Fibroblast of lung (primary cell): Measurements from ENCODE around the gene AKR7A3. TPM values are rescaled to one million over a fixed set of nuclear protein-coding genes. Genes with fewer than 3 reads are reported as not detected.

Experiments
- DNase-seq, 2 donors: peaks; one replicate each; pipeline versions ENCODE4 v3.0.0 to v3.0.0-alpha.2; 2010; ENCODE audit warnings: low read depth in 2 of 2
- H2AFZ ChIP-seq: 2 replicates; pipeline ENCODE4 v1.5.1; 2012; ENCODE audit warnings: low read length, control low read depth, inconsistent platforms
- H3K27ac ChIP-seq: 2 replicates; pipeline ENCODE4 v1.5.1; 2011; ENCODE audit warnings: low read length, control low read depth; ENCODE audit not compliant: insufficient read depth
- H3K27me3 ChIP-seq: 2 replicates; pipeline ENCODE4 v1.5.1; 2011; ENCODE audit warnings: mild to moderate bottlenecking, low read length; ENCODE audit not compliant: control insufficient read depth, insufficient read depth
- H3K36me3 ChIP-seq: 2 replicates; pipeline ENCODE4 v1.5.1; 2011; ENCODE audit warnings: low read length; ENCODE audit not compliant: control insufficient read depth, insufficient read depth
- H3K4me1 ChIP-seq: 2 replicates; pipeline ENCODE4 v1.5.1; 2011; ENCODE audit warnings: low read length; ENCODE audit not compliant: control insufficient read depth, insufficient read depth; ENCODE audit errors: extremely low read depth
- H3K4me2 ChIP-seq: 2 replicates; pipeline ENCODE4 v1.5.1; 2011; ENCODE audit warnings: low read length, control low read depth; ENCODE audit not compliant: insufficient read depth; ENCODE audit errors: extremely low read depth
- H3K4me3 ChIP-seq, 4 experiments: fragments of 200-600 bp in 1 of 4; sonication (generic) in 1 of 4; replicated peaks in 1 of 4; 2 replicates each; pipeline ENCODE4 v1.5.1; 2011 to 2016; ENCODE audit warnings: low read length in 4 of 4, low read depth in 3 of 4, mild to moderate bottlenecking in 3 of 4, control low read depth in 2 of 4, inconsistent platforms in 1 of 4, mixed read lengths in 1 of 4; ENCODE audit not compliant: insufficient read depth in 1 of 4; ENCODE audit errors: control extremely low read depth in 1 of 4
- H3K79me2 ChIP-seq: 2 replicates; pipeline ENCODE4 v1.5.1; 2012; ENCODE audit warnings: mild to moderate bottlenecking, low read length, inconsistent platforms; ENCODE audit not compliant: control insufficient read depth, insufficient read depth
- H3K9ac ChIP-seq: 2 replicates; pipeline ENCODE4 v1.5.1; 2011; ENCODE audit warnings: mild to moderate bottlenecking, low read length, control low read depth; ENCODE audit not compliant: insufficient read depth
- H3K9me3 ChIP-seq: 2 replicates; pipeline ENCODE4 v1.5.1; 2012; ENCODE audit warnings: low read depth, low read length; ENCODE audit not compliant: control insufficient read depth, insufficient read depth
- H4K20me1 ChIP-seq: 2 replicates; pipeline ENCODE4 v1.5.1; 2011; ENCODE audit warnings: low read length; ENCODE audit not compliant: control insufficient read depth, insufficient read depth; ENCODE audit errors: extremely low read depth
- EZH2 ChIP-seq: IDR thresholded peaks from 2 replicates; pipeline ENCODE4 v1.5.1; 2012; ENCODE audit warnings: low read length, control low read depth, mild to moderate bottlenecking; ENCODE audit errors: missing control alignments
- polyA plus RNA-seq, 2 donors: library from polyadenylated mRNA; depleted of rRNA in 1 of 2; stranded (reverse) in 1 of 2; unstranded in 1 of 2; fragments of >200 nt; gene quantifications; 2 replicates each; pipeline ENCODE4 v1.2.1, GENCODE V29; 2011 to 2012; ENCODE audit warnings: missing spikeins in 1 of 2
- total RNA-seq: library from RNA; depleted of rRNA; stranded (reverse); fragments of >200 nt; gene quantifications from 2 replicates; pipeline ENCODE4 v1.2.1, GENCODE V29; 2014
- TF ChIP-seq, protein P1 (sequence below), 2 donors: IDR thresholded peaks in 1 of 2; conservative IDR thresholded peaks in 1 of 2; 1 replicate in 1 of 2; 2 replicates in 1 of 2; pipeline ENCODE4 v1.5.1; 2011 to 2012; ENCODE audit warnings: low read length in 2 of 2, control low read depth in 1 of 2, inconsistent platforms in 1 of 2, low read depth in 1 of 2, mild to moderate bottlenecking in 1 of 2

Gene AKR7A3
- total and polyA plus RNA-seq, 2 donors (not counting 1 experiment from before 2014, with no cell fraction given), result 0.12 to 0.33 TPM

DNA sequence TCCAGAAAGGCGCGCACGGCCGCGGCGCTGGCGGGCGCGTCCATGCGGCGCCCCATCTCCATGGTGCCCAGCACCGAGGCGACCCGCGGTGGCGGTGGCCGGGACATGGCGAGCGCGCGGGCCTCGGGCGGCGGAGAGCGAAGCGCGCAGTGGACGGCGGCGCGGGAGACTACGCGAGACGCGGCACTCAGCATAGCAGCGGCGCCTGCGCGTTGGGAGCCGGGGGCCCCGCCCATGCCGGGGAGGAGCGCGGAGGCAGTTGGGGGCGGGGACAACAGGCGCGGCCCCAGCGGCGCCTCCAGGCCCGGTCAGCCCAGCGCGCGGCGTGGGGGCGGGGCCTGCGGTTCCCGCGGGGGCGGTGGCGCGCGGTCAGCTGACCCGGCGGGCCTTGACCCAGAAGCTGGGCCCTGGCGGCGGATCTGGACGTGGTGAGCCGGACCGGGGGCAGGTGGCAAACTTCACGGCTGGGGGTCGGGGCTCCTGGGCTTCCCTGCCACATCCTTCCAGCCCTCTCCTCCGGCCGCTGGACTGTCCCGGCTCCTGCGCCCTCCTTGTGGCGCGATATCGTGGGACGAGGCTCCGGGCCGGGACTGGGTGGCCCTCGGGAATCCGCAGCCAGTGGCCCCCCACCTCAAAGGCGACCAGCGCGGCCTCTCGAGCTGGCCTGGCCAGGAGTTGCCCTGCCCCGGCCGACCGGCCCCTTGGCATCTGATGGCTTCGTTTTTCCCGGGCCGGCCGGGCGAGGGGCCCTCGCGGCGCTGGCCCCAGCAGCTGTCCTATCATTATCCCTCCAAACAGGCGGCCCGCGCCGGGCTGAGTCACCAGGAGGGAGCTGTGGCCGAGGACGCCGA lies 23.6 kb upstream of the AKR7A3 start, which contains the start of the genes AKR7A2 and SLC66A1:
Gene AKR7A2 (minus strand): TSS at position 214 of the 851 bp plus-strand sequence. CDS start 20 bp downstream, at position 194.
Gene SLC66A1 (plus strand): TSS at position 396 of the 851 bp plus-strand sequence. CDS start 5,352 bp downstream, outside the sequence.
- no peak for TF ChIP-seq EZH2
- TF ChIP-seq, protein P1, sequence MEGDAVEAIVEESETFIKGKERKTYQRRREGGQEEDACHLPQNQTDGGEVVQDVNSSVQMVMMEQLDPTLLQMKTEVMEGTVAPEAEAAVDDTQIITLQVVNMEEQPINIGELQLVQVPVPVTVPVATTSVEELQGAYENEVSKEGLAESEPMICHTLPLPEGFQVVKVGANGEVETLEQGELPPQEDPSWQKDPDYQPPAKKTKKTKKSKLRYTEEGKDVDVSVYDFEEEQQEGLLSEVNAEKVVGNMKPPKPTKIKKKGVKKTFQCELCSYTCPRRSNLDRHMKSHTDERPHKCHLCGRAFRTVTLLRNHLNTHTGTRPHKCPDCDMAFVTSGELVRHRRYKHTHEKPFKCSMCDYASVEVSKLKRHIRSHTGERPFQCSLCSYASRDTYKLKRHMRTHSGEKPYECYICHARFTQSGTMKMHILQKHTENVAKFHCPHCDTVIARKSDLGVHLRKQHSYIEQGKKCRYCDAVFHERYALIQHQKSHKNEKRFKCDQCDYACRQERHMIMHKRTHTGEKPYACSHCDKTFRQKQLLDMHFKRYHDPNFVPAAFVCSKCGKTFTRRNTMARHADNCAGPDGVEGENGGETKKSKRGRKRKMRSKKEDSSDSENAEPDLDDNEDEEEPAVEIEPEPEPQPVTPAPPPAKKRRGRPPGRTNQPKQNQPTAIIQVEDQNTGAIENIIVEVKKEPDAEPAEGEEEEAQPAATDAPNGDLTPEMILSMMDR (conservative IDR thresholded peaks at IDR 0.05 in 1 of 2, IDR thresholded peaks at IDR 0.05 in 1 of 2; ENCODE audit: low read depth in 1 of 2, low read length in 2 of 2), result no peak
- H2AFZ ChIP-seq, result peak within 1 kb of the TSS; percentile 53
- H3K4me3 ChIP-seq, result peak within 1 kb of the TSS; percentile 68 to 79 (median 76)
- H3K36me3 ChIP-seq, result peaks cover 3% of the 10 kb centered on the region
- peaks cover 30% of the 10 kb centered on the region for H3K79me2 ChIP-seq
- H3K27me3 ChIP-seq, result no peaks in the 10 kb centered on the region
- H3K4me2 ChIP-seq, result peak within 1 kb of the TSS; percentile 98
- H3K9ac ChIP-seq, result peak within 1 kb of the TSS; percentile 91
- no peaks in the 10 kb centered on the region for H3K9me3 ChIP-seq
- peak; percentile 83 to 91 for DNase-seq
- peaks cover 24% of the 10 kb centered on the region for H3K4me1 ChIP-seq
- H4K20me1 ChIP-seq, result no peaks in the 10 kb centered on the region
- peak within 1 kb of the TSS; percentile 88 for H3K27ac ChIP-seq

DNA sequence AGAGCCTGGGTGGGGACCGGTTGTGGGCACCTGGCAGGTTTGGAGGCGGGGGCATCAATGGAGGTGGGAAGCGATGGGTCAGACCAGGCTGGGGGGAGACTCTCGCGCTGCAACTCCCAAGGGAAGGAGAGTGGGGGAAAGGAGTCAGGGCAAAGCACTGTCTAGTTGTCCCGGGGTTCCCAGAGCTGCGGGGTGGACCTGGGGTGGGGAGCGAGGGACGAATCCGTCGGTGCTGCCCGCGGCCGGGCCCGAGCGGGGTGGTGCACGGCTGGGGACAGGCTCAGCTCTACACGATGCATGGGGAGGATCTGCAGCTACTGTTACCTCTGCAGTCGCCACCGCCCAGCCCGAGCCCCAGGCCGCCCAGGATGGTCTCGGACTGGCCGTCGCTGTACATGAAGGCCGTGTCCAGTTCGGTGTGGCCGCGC lies 22.9 kb upstream of the AKR7A3 start:
- no peaks in the 10 kb centered on the region for H3K27me3 ChIP-seq
- H3K79me2 ChIP-seq, result peaks cover 30% of the 10 kb centered on the region
- no peak for TF ChIP-seq EZH2
- TF ChIP-seq, protein P1 (conservative IDR thresholded peaks at IDR 0.05 in 1 of 2, IDR thresholded peaks at IDR 0.05 in 1 of 2; ENCODE audit: low read depth in 1 of 2, low read length in 2 of 2), result no peak
- H3K4me3 ChIP-seq, result peak overlapping the region; percentile 60 to 79 (median 70)
- H4K20me1 ChIP-seq, result no peaks in the 10 kb centered on the region
- peak overlapping the region; percentile 98 for H3K4me2 ChIP-seq
- peak overlapping the region; percentile 91 for H3K9ac ChIP-seq
- H3K9me3 ChIP-seq, result no peaks in the 10 kb centered on the region
- H2AFZ ChIP-seq, result peak overlapping the region; percentile 53
- no peak for DNase-seq
- peaks cover 3% of the 10 kb centered on the region for H3K36me3 ChIP-seq
- H3K4me1 ChIP-seq, result peaks cover 24% of the 10 kb centered on the region
- peak overlapping the region; percentile 61 for H3K27ac ChIP-seq

DNA sequence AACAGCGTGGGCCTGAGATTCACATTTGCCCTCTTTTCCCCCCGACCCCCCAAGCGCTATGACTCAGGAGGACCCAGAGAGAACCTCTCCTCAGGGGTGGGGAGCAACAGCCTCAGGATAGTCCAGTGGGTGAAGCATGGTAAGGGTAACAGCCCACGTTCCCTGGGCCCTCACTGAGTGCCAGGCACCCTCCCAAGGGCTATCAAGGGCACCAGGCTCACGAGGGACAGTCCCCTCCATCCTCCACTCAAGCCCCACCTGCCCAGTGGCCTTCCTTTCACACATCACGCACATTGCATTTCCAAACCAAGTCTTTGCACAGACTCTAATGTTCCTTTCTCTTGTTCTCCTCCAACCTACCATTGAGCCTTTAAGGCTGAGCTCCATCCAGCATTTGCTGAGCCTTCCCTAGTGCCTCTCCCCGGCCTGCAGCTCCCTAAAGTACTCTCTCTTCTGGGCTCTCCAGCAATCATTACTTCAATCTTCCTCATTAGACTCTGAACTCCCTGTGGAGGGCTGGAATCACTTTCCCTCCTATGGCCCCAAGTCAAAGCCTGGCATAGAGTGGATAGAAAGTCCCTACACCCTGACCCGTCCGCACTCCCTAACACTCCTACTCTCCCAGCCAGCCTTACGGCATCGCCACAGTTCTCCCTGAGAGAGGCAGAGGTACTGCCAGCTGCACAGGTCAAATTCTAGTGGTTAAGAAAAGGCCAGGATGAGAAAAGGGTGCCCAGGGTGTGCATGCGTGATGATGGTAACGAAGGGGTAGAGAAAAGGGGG lies 22.3 kb upstream of the AKR7A3 start:
- peaks cover 24% of the 10 kb centered on the region for H3K4me1 ChIP-seq
- peaks cover 5% of the 10 kb centered on the region for H3K36me3 ChIP-seq
- H4K20me1 ChIP-seq, result no peaks in the 10 kb centered on the region
- peak overlapping the region; percentile 91 for H3K9ac ChIP-seq
- H3K27ac ChIP-seq, result peak overlapping the region; percentile 61
- H3K79me2 ChIP-seq, result peaks cover 30% of the 10 kb centered on the region
- peak overlapping the region; percentile 98 for H3K4me2 ChIP-seq
- no peak overlapping the region for H2AFZ ChIP-seq
- TF ChIP-seq, protein P1 (conservative IDR thresholded peaks at IDR 0.05 in 1 of 2, IDR thresholded peaks at IDR 0.05 in 1 of 2; ENCODE audit: low read depth in 1 of 2, low read length in 2 of 2), result no peak
- TF ChIP-seq EZH2, result no peak
- H3K27me3 ChIP-seq, result no peaks in the 10 kb centered on the region
- H3K9me3 ChIP-seq, result no peaks in the 10 kb centered on the region
- no peak for DNase-seq
- peak overlapping the region; percentile 60 to 79 (median 70) for H3K4me3 ChIP-seq
